WERI-Rb-1 (cell line): ENCODE results near the gene APCDD1L.

Source experiments
- DNase-seq: peaks from one replicate; pipeline ENCODE4 v3.0.0-alpha.2; 2020
- H3K27ac ChIP-seq: fragments of 250-450 bp; sonication (Bioruptor Pico); 2 replicates; pipeline ENCODE4 v1.5.1; 2020; ENCODE audit warnings: mild to moderate bottlenecking, moderate library complexity
- H3K27me3 ChIP-seq: fragments of 250-450 bp; sonication (Bioruptor Pico); 2 replicates; pipeline ENCODE4 v1.5.1; 2021; ENCODE audit warnings: mild to moderate bottlenecking, low read depth, moderate library complexity; ENCODE audit not compliant: insufficient read depth, severe bottlenecking
- H3K36me3 ChIP-seq: fragments of 250-450 bp; sonication (Bioruptor Pico); 2 replicates; pipeline ENCODE4 v1.5.1; 2020; ENCODE audit warnings: mild to moderate bottlenecking, moderate library complexity
- H3K4me3 ChIP-seq: 2 replicates; pipeline ENCODE4 v1.5.1; 2011; ENCODE audit warnings: low read depth, mild to moderate bottlenecking, control low read depth, low read length
- H3K9me3 ChIP-seq: fragments of 250-450 bp; sonication (Bioruptor Pico); 2 replicates; pipeline ENCODE4 v1.5.1; 2021; ENCODE audit warnings: mild to moderate bottlenecking, moderate library complexity; ENCODE audit not compliant: severe bottlenecking
- TF ChIP-seq, protein P1 (sequence below): IDR thresholded peaks from 2 replicates; pipeline ENCODE4 v1.5.1; 2011; ENCODE audit warnings: low read depth, mild to moderate bottlenecking, control low read depth, inconsistent platforms, low read length

The APCDD1L gene

DNA sequence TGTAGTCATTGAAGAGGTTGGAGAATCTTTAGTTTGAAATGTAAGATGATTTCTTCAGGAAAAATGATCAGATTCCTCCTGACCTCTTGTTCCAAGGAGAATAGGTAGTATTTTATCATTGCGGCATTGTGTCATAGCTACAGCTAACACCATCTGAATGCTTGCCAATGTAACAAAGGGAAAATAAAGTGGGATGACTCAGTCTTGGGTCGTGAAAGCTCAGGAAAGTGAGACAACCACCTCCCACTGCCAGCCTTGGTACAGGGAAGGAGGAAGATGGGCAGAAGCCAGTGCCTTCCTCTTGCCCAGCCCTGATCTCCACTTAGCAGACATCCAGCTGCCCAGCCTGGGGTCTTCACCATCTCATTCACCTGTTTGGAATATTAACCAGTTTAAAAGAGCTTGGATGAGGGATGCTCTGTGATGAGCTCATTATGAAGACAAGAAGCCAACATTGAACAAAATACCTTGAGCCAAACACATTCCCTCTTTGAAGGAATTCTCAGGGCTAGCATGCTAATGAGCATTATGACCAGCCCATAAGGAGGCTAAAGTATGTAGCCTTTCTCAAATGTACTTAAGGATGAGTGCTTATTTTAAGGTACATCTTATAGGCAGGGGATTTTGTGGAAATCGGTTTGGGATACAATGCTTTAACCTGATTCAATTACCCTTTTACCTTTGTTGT is 40.0 kb upstream of the APCDD1L start:
- Histone ChIP-seq H3K36me3 (no peaks in the 10 kb centered on the region), H3K4me3 (no peak overlapping the region), H3K27me3 (no peaks in the 10 kb centered on the region), H3K27ac (no peak overlapping the region), H3K9me3 (no peaks in the 10 kb centered on the region)
- DNase-seq: no peak
- TF ChIP-seq, protein P1, sequence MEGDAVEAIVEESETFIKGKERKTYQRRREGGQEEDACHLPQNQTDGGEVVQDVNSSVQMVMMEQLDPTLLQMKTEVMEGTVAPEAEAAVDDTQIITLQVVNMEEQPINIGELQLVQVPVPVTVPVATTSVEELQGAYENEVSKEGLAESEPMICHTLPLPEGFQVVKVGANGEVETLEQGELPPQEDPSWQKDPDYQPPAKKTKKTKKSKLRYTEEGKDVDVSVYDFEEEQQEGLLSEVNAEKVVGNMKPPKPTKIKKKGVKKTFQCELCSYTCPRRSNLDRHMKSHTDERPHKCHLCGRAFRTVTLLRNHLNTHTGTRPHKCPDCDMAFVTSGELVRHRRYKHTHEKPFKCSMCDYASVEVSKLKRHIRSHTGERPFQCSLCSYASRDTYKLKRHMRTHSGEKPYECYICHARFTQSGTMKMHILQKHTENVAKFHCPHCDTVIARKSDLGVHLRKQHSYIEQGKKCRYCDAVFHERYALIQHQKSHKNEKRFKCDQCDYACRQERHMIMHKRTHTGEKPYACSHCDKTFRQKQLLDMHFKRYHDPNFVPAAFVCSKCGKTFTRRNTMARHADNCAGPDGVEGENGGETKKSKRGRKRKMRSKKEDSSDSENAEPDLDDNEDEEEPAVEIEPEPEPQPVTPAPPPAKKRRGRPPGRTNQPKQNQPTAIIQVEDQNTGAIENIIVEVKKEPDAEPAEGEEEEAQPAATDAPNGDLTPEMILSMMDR: no peak

DNA sequence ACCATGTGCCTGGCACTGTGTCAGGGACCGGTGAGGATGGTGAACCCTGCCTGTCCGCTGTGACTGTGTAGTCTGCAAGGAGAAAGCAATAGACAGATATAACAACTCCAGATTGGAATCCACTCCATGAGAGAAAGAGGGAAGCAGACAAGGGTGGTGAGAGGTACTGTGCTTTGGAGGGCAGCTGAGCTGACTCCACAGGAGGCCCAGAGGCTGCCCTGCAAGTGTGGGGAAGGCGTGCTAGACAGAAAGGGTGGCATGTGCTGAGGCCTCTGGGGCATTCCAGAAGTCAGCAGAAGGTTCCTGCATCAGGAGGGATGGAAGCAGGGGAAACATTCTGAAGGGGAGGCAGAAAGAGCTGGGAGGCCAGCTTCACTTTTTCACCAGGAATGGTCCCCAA is 39.3 kb upstream of the APCDD1L start:
- no peak overlapping the region for H3K4me3 ChIP-seq
- DNase-seq: no peak
- no peaks in the 10 kb centered on the region for H3K36me3 ChIP-seq
- H3K27me3 ChIP-seq: no peaks in the 10 kb centered on the region
- TF ChIP-seq, protein P1: no peak
- no peaks in the 10 kb centered on the region for H3K9me3 ChIP-seq
- H3K27ac ChIP-seq: no peak overlapping the region

DNA sequence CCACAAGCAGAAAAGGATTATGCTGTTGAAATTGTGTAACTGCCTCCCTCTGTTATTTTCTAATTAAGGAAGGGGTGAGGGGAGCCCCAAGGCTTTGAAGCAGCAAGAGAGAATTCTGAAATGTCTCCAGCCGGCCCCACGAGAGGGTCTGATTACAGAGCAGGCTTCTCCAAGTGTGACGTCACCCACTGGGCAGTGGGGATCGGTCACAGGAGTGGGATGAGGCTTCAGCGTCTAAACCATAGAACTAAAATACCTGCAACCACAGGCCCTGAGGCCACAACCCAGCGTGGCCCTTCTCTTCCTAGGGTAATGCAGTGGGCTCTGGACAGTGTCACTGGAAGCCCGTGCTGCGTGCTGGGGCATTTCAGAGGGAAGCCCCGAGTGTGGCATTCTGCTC is 38.6 kb upstream of the APCDD1L start:
- no peaks in the 10 kb centered on the region for H3K27me3 ChIP-seq
- H3K9me3 ChIP-seq: no peaks in the 10 kb centered on the region
- no peaks in the 10 kb centered on the region for H3K36me3 ChIP-seq
- TF ChIP-seq, protein P1: no peak
- no peak overlapping the region for H3K4me3 ChIP-seq
- no peak for DNase-seq
- no peak overlapping the region for H3K27ac ChIP-seq

DNA sequence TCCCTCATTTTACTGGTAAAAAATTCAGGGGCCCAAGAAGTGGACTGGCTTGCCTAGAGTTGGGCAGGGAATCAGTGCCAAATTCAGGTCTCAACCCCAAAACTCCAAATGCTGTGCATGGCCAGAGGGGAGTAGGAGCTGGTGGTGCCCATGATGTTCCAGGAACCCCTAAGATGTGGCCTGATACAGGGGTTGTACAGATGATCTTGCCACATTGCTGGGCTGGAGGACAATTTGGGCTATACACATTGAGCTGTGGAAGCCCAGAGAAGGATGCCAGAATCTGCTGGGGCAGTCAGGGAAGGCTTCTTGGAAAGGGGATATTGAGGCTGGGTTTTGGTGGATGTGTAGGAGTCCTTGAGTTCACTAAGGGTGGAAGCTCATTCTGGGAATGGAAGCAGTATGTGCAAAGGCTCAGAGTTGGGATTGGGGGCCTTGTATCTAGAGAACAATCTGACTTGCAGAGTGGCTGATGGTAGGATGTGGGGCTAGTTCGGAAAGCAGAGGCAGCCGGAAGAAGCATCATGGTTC is 38.0 kb upstream of the APCDD1L start:
- Histone ChIP-seq H3K4me3 (no peak overlapping the region), H3K27me3 (no peaks in the 10 kb centered on the region), H3K9me3 (no peaks in the 10 kb centered on the region), H3K36me3 (no peaks in the 10 kb centered on the region), H3K27ac (peak overlapping the region; percentile 55)
- TF ChIP-seq, protein P1: no peak
- DNase-seq: no peak

DNA sequence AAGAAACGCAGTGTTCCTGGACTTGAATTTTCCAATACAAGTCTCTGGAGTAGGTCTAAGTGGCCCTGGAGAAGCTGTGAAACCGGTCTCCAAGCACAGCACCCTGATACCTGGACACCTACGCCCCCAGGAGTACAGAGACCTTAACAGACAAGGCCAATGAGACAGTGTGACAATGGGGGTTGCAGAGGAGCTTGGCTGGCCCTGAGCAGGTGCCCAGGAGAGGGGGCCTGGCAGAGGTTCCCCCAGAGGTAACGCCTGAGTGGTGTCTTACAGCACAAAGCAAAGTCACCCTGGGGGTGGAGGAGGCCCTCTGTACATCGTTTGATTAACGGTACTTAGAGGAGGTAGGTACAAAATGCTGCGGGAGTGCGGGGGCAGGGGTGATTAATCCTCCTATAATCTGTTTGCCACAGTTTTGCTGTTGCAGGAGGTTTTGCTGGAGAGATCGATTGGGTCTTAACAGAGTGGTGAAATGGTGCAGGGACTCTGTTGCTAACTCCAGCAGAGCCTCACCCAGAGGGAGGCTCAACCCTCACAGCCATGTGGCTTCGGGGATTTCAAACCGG is 37.3 kb upstream of the APCDD1L start:
- DNase-seq: peak; percentile 73
- Histone ChIP-seq H3K27ac (peak overlapping the region; percentile 55), H3K27me3 (no peaks in the 10 kb centered on the region), H3K36me3 (no peaks in the 10 kb centered on the region), H3K4me3 (no peak overlapping the region), H3K9me3 (no peaks in the 10 kb centered on the region)
- TF ChIP-seq, protein P1: no peak
